ENCODE results near the gene RNF2. TPM values are rescaled to one million over a fixed set of nuclear protein-coding genes. Genes with fewer than 3 reads are reported as not detected.

The RNF2 gene
- total RNA-seq, 2 experiments from 2014 or later, result 21.4 to 24.3 TPM

DNA sequence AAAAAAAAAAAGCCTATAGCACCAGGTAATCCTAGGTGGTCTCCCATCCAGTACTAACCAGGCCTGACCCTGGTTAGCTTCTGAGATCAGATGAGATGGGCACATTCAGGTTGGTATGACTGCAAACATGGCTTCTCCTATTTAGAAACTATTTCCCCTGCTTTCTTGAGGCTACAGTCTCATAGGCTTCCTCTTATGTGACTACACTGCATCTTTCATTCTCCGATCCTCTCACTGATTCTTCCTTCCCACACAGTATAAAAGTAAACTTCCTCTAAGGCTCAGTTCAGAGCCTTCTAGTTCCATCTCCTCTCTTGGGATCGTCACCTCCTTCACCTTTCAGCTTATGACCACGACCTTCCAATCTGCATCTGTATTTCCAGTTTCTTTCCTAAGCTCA lies 30.4 kb upstream of the RNF2 start:
- H3K36me3 Mint-ChIP-seq (ENCODE audit: low read depth), result no peaks in the 10 kb centered on the region
- ChIA-PET POLR2A (no interaction called here), CTCF (interaction anchor here (0.7 to 1.0 kb wide), 2 partner anchors 155 to 210 kb away, joined by 3 to 4 read pairs; no protein-coding TSS in a partner anchor)
- peaks cover 4% of the 10 kb centered on the region for H3K27me3 Mint-ChIP-seq
- no peaks in the 10 kb centered on the region for H3K9me3 Mint-ChIP-seq
- DNase-seq, result no peak
- no peaks in the 10 kb centered on the region for H3K4me1 Mint-ChIP-seq (ENCODE audit: low read depth)
- no peak for TF ChIP-seq CTCF (IDR thresholded peaks at IDR 0.05)
- ATAC-seq, result no peak
- intact Hi-C loops (cut with micrococcal nuclease), result no loop called here
- H3K4me3 Mint-ChIP-seq, result no peak overlapping the region
- no peak overlapping the region for H3K27ac Mint-ChIP-seq

DNA sequence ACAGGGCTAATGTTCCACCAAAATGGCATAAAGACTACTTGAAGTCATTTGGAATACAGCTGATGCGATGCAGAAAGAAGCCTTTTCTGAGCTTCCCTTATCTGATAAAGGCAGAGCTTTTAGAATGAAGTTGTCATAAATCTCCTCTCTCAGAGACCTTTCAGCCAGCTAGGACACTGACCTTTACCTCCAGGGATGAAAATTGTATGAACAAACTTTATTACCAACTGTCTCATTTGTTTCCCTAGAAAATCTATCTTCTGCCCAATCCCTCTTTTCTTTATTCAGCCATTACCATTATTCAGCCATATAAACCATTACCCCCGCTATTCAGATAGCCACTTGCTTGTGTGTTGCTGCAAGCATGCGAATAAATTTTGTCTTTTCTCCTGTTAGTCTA lies 29.7 kb upstream of the RNF2 start:
- no peak overlapping the region for H3K4me3 Mint-ChIP-seq
- intact Hi-C loops (cut with micrococcal nuclease), result no loop called here
- H3K27ac Mint-ChIP-seq, result no peak overlapping the region
- no peak for DNase-seq
- H3K4me1 Mint-ChIP-seq (ENCODE audit: low read depth), result no peaks in the 10 kb centered on the region
- POLR2A ChIA-PET, result no interaction called here
- ATAC-seq, result no peak
- no peak for TF ChIP-seq CTCF (IDR thresholded peaks at IDR 0.05)
- H3K36me3 Mint-ChIP-seq (ENCODE audit: low read depth), result no peaks in the 10 kb centered on the region
- CTCF ChIA-PET, result interaction anchor here (0.7 to 1.0 kb wide), 2 partner anchors 154 to 210 kb away, joined by 3 to 4 read pairs; no protein-coding TSS in a partner anchor
- H3K27me3 Mint-ChIP-seq, result peaks cover 4% of the 10 kb centered on the region
- no peaks in the 10 kb centered on the region for H3K9me3 Mint-ChIP-seq

GRCh38 chr1:185016880-185017279 lies 28.5 kb upstream of the RNF2 start:
- ChIA-PET POLR2A (no interaction called here), CTCF (no interaction called here)
- ATAC-seq (no peak), DNase-seq (no peak)
- Mint-ChIP-seq H3K36me3 (ENCODE audit: low read depth) (no peaks in the 10 kb centered on the region), H3K27ac (no peak overlapping the region), H3K4me1 (ENCODE audit: low read depth) (no peaks in the 10 kb centered on the region), H3K4me3 (no peak overlapping the region), H3K9me3 (no peaks in the 10 kb centered on the region), H3K27me3 (peaks cover 2% of the 10 kb centered on the region)
- intact Hi-C loops (cut with micrococcal nuclease), result no loop called here
- no peak for TF ChIP-seq CTCF (IDR thresholded peaks at IDR 0.05)

DNA sequence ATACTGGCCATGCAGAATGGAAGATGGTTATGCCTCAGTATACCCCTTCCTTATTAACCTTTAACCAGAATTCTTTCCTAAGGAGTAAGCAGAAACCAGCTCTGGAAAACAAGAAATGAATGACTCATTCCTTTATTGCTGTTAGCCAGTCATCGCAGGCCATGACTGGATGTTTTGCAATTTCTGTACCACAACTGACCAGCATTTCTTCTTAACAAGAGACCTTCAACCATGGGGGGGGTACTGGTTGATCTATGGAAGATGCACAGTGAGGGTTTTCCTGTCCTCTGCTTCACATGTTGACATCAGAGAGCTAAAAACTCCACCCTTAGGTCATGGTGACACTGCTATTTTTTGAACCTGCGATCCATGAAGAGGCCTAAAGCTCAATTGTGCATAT lies 28.0 kb upstream of the RNF2 start:
- intact Hi-C loops (cut with micrococcal nuclease), result no loop called here
- ATAC-seq, result no peak
- POLR2A ChIA-PET, result no interaction called here

GRCh38 chr1:185017966-185018365 lies 27.4 kb upstream of the RNF2 start:
- Mint-ChIP-seq H3K36me3 (ENCODE audit: low read depth) (no peaks in the 10 kb centered on the region), H3K4me1 (ENCODE audit: low read depth) (no peaks in the 10 kb centered on the region), H3K9me3 (no peaks in the 10 kb centered on the region), H3K4me3 (no peak overlapping the region), H3K27me3 (no peaks in the 10 kb centered on the region), H3K27ac (no peak overlapping the region)
- ATAC-seq (no peak), DNase-seq (no peak)
- intact Hi-C loops (cut with micrococcal nuclease), result no loop called here
- no peak for TF ChIP-seq CTCF (IDR thresholded peaks at IDR 0.05)
- ChIA-PET CTCF (no interaction called here), POLR2A (no interaction called here)

More for the DNA sequence above, 28.0 kb upstream of the RNF2 start:
- no peaks in the 10 kb centered on the region for H3K27me3 Mint-ChIP-seq
- no peaks in the 10 kb centered on the region for H3K36me3 Mint-ChIP-seq (ENCODE audit: low read depth)
- H3K27ac Mint-ChIP-seq, result no peak overlapping the region
- CTCF ChIA-PET, result no interaction called here
- H3K4me1 Mint-ChIP-seq (ENCODE audit: low read depth), result no peaks in the 10 kb centered on the region
- H3K9me3 Mint-ChIP-seq, result no peaks in the 10 kb centered on the region
- no peak for TF ChIP-seq CTCF (IDR thresholded peaks at IDR 0.05)
- no peak overlapping the region for H3K4me3 Mint-ChIP-seq
- DNase-seq, result no peak
